ENCODE measurements around the gene CREB5.

CREB5 gene

GRCh38 chr7:28430616-28431015, 18.3 kb downstream of the CREB5 start:
- no peaks in the 10 kb centered on the region for H3K36me3 ChIP-seq (ENCODE audit: control insufficient read depth, insufficient read depth, low read length)
- H3K4me3 ChIP-seq (replicated peaks; ENCODE audit: low read depth, low read length) = no peak overlapping the region
- H3K27me3 ChIP-seq (replicated peaks; ENCODE audit: control insufficient read depth, insufficient read depth, low read length) = no peaks in the 10 kb centered on the region
- DNase-seq (ENCODE audit: extremely low read depth, insufficient read length) = no peak
- TF ChIP-seq CTCF (IDR thresholded peaks at IDR 0.05; ENCODE audit: insufficient read depth, low read length, poor library complexity, severe bottlenecking) = no peak

- Histone ChIP-seq H3K36me3 (ENCODE audit: control insufficient read depth, insufficient read depth, low read length) (no peaks in the 10 kb centered on the region), H3K4me3 (replicated peaks; ENCODE audit: low read depth, low read length) (no peak overlapping the region), H3K27me3 (replicated peaks; ENCODE audit: control insufficient read depth, insufficient read depth, low read length) (no peaks in the 10 kb centered on the region)
- no peak for DNase-seq (ENCODE audit: extremely low read depth, insufficient read length)
- TF ChIP-seq CTCF (IDR thresholded peaks at IDR 0.05; ENCODE audit: insufficient read depth, low read length, poor library complexity, severe bottlenecking) = no peak
These were observed 19.8 kb downstream of the CREB5 start for GRCh38 chr7:28432105-28432504.

- TF ChIP-seq CTCF (IDR thresholded peaks at IDR 0.05; ENCODE audit: insufficient read depth, low read length, poor library complexity, severe bottlenecking) = no peak
These were observed 20.7 kb downstream of the CREB5 start for GRCh38 chr7:28433039-28433438.

GRCh38 chr7:28433699-28434219, 21.4 kb downstream of the CREB5 start:
- H3K36me3 ChIP-seq (ENCODE audit: control insufficient read depth, insufficient read depth, low read length) = no peaks in the 10 kb centered on the region
- DNase-seq (ENCODE audit: extremely low read depth, insufficient read length) = no peak
- H3K4me3 ChIP-seq (replicated peaks; ENCODE audit: low read depth, low read length) = no peak overlapping the region
- H3K27me3 ChIP-seq (replicated peaks; ENCODE audit: control insufficient read depth, insufficient read depth, low read length) = no peaks in the 10 kb centered on the region; the same call in 1 of the 2 replicates
- TF ChIP-seq CTCF (IDR thresholded peaks at IDR 0.05; ENCODE audit: insufficient read depth, low read length, poor library complexity, severe bottlenecking) = no peak

More at GRCh38 chr7:28433039-28433438, 20.7 kb downstream of the CREB5 start:
- Histone ChIP-seq H3K36me3 (ENCODE audit: control insufficient read depth, insufficient read depth, low read length) (no peaks in the 10 kb centered on the region), H3K4me3 (replicated peaks; ENCODE audit: low read depth, low read length) (no peak overlapping the region), H3K27me3 (replicated peaks; ENCODE audit: control insufficient read depth, insufficient read depth, low read length) (no peaks in the 10 kb centered on the region)
- no peak for DNase-seq (ENCODE audit: extremely low read depth, insufficient read length)

- TF ChIP-seq CTCF (IDR thresholded peaks at IDR 0.05; ENCODE audit: insufficient read depth, low read length, poor library complexity, severe bottlenecking) = no peak
- Histone ChIP-seq H3K4me3 (replicated peaks; ENCODE audit: low read depth, low read length) (no peak overlapping the region), H3K36me3 (ENCODE audit: control insufficient read depth, insufficient read depth, low read length) (no peaks in the 10 kb centered on the region), H3K27me3 (replicated peaks; ENCODE audit: control insufficient read depth, insufficient read depth, low read length) (no peaks in the 10 kb centered on the region; the same call in 1 of the 2 replicates)
- no peak for DNase-seq (ENCODE audit: extremely low read depth, insufficient read length)
These were observed 22.2 kb downstream of the CREB5 start for GRCh38 chr7:28434510-28434909.

- H3K4me3 ChIP-seq (replicated peaks; ENCODE audit: low read depth, low read length) = no peak overlapping the region
- TF ChIP-seq CTCF (IDR thresholded peaks at IDR 0.05; ENCODE audit: insufficient read depth, low read length, poor library complexity, severe bottlenecking) = no peak
- DNase-seq (ENCODE audit: extremely low read depth, insufficient read length) = no peak
- no peaks in the 10 kb centered on the region; the same call in 1 of the 2 replicates for H3K27me3 ChIP-seq (replicated peaks; ENCODE audit: control insufficient read depth, insufficient read depth, low read length)
- no peaks in the 10 kb centered on the region for H3K36me3 ChIP-seq (ENCODE audit: control insufficient read depth, insufficient read depth, low read length)
These were observed 22.8 kb downstream of the CREB5 start for GRCh38 chr7:28435152-28435551.

All from GM06990 (cell line).